HG03095 (cell line): ENCODE results near the gene NPAS2.

Source experiments
- ATAC-seq: cut with Tn5 transposase; IDR thresholded peaks from one replicate; pipeline ENCODE4 v1.9.1; 2021; ENCODE audit warnings: moderate library complexity; ENCODE audit not compliant: unreplicated experiment

The NPAS2 gene

GRCh38 chr2:100819370-100820272 is at the start of gene NPAS2:
TSS of gene NPAS2 (plus strand) at chr2:100820139. CDS start at chr2:100904755, 84,616 bp downstream.
- no peak for ATAC-seq

- ATAC-seq: no peak
Measured at GRCh38 chr2:100771125-100771524, 48.8 kb upstream of the NPAS2 start.

GRCh38 chr2:100773538-100773937 is 46.4 kb upstream of the NPAS2 start:
- ATAC-seq: no peak

GRCh38 chr2:100776445-100776844 is 43.5 kb upstream of the NPAS2 start:
- no peak for ATAC-seq

- no peak for ATAC-seq
Measured at GRCh38 chr2:100778637-100779450, 41.1 kb upstream of the NPAS2 start.

GRCh38 chr2:100779908-100780202 is 40.1 kb upstream of the NPAS2 start:
- ATAC-seq: no peak

- no peak for ATAC-seq
Measured at GRCh38 chr2:100780203-100781008, 39.5 kb upstream of the NPAS2 start.

GRCh38 chr2:100781009-100781325 is 39.0 kb upstream of the NPAS2 start:
- ATAC-seq: no peak

GRCh38 chr2:100781523-100782379 is 38.2 kb upstream of the NPAS2 start:
- no peak for ATAC-seq

GRCh38 chr2:100782380-100782878 is 37.5 kb upstream of the NPAS2 start:
- ATAC-seq: no peak

GRCh38 chr2:100783987-100784386 is 36.0 kb upstream of the NPAS2 start:
- no peak for ATAC-seq

- ATAC-seq: no peak
Measured at GRCh38 chr2:100784681-100785080, 35.3 kb upstream of the NPAS2 start.

- no peak for ATAC-seq
Measured at GRCh38 chr2:100785626-100786296, 34.2 kb upstream of the NPAS2 start.

GRCh38 chr2:100786297-100786658 is 33.7 kb upstream of the NPAS2 start:
- ATAC-seq: no peak

GRCh38 chr2:100786985-100787384 is 33.0 kb upstream of the NPAS2 start:
- no peak for ATAC-seq

- ATAC-seq: no peak
Measured at GRCh38 chr2:100789361-100789760, 30.6 kb upstream of the NPAS2 start.

- ATAC-seq: no peak
Measured at GRCh38 chr2:100791294-100791935, 28.5 kb upstream of the NPAS2 start.

- no peak for ATAC-seq
Measured at GRCh38 chr2:100791936-100792308, 28.0 kb upstream of the NPAS2 start.

GRCh38 chr2:100793220-100793619 is 26.7 kb upstream of the NPAS2 start:
- no peak for ATAC-seq
